Tongue (tissue), 3 donors: ENCODE data around the gene ERICH4. TPM values are rescaled to one million over a fixed set of nuclear protein-coding genes. Genes with fewer than 3 reads are reported as not detected.
"Not testable (repeated sequence)": the region's sequence is repeated elsewhere in the genome, so short reads cannot be mapped to it uniquely, and the experiment has no call there.

Source experiments
- DNase-seq: peaks from one replicate; pipeline ENCODE4 v3.0.0-alpha.2; 2015
- small RNA-seq: library from RNA; depleted of rRNA; stranded (forward); fragments of <200 nt; gene quantifications from one replicate; pipeline ENCODE3, GENCODE V24; 2014; ENCODE audit warnings: low replicate concordance
- total RNA-seq: library from RNA; depleted of rRNA; stranded (reverse); fragments of >200 nt; gene quantifications from one replicate; pipeline ENCODE4 v1.2.3, GENCODE V29; 2014

The ERICH4 gene
- total RNA-seq, 1 donor from 2014 or later = not detected

- DNase-seq = no peak
Measured at GRCh38 chr19:41478875-41479756, 36.2 kb downstream of the ERICH4 start.

GRCh38 chr19:41479757-41480191 lies 36.8 kb downstream of the ERICH4 start:
- DNase-seq = no peak

GRCh38 chr19:41480336-41480735 lies 37.4 kb downstream of the ERICH4 start:
- DNase-seq = no peak

GRCh38 chr19:41484822-41485221 lies 41.9 kb downstream of the ERICH4 start:
- no peak for DNase-seq

GRCh38 chr19:41486953-41487352 lies 44.0 kb downstream of the ERICH4 start:
- DNase-seq = not testable (repeated sequence)

- DNase-seq = no peak
Measured at GRCh38 chr19:41492843-41493242, 49.9 kb downstream of the ERICH4 start.

Small RNAs within 50 kb of the gene (small RNA-seq; reads per million reads assigned to genes)
- gene RF00017 = not detected

Other genes with a start within 250 kb of the ERICH4 start
- gene CYP2S1, start 249.9 kb upstream of the ERICH4 start, total RNA-seq = 11.0 TPM
- 57.3 TPM for gene AXL, start 223.9 kb upstream of the ERICH4 start, total RNA-seq
- 119 TPM for gene HNRNPUL1, start 178.8 kb upstream of the ERICH4 start, total RNA-seq
- gene CCDC97, start 133.0 kb upstream of the ERICH4 start, total RNA-seq = 21.2 TPM
- 12.2 TPM for gene TGFB1, start 89.2 kb upstream of the ERICH4 start, total RNA-seq
- 3.4 TPM for gene B9D2, start 79.0 kb upstream of the ERICH4 start, total RNA-seq
- 11.8 TPM for gene TMEM91, start 66.6 kb upstream of the ERICH4 start, total RNA-seq
- gene EXOSC5, start 45.8 kb upstream of the ERICH4 start, total RNA-seq = 18.2 TPM
- gene BCKDHA, start 45.3 kb upstream of the ERICH4 start, total RNA-seq = 58.0 TPM
- 3.9 TPM for gene B3GNT8, start 15.8 kb upstream of the ERICH4 start, total RNA-seq
- 42.5 TPM for gene DMAC2, start 3.2 kb upstream of the ERICH4 start, total RNA-seq
- 2.6 TPM for gene CEACAM21, start 133.0 kb downstream of the ERICH4 start, total RNA-seq
- gene CEACAM4, start 183.9 kb downstream of the ERICH4 start, total RNA-seq = not detected
- gene CEACAM7, start 245.1 kb downstream of the ERICH4 start, total RNA-seq = 10.8 TPM